Measurements from ENCODE around the gene INSR. TPM values are rescaled to one million over a fixed set of nuclear protein-coding genes. Genes with fewer than 3 reads are reported as not detected.

Gene INSR
- total RNA-seq, 1 donor from 2014 or later: 32.5 TPM

GRCh38 chr19:7104747-7105447, 189.3 kb downstream of the INSR start:
- Mint-ChIP-seq H3K9me3 (ENCODE audit: low read depth) (no peaks in the 10 kb centered on the region), H3K4me3 (ENCODE audit: unreplicated experiment) (no peak overlapping the region), H3K27ac (ENCODE audit: unreplicated experiment) (no peak overlapping the region), H3K27me3 (ENCODE audit: low read depth) (no peaks in the 10 kb centered on the region), H3K36me3 (ENCODE audit: low read depth) (no peaks in the 10 kb centered on the region), H3K4me1 (ENCODE audit: low read depth) (peaks cover 3% of the 10 kb centered on the region)
- no peak for DNase-seq (ENCODE audit: low spot score)
- no peak for TF ChIP-seq CTCF (IDR thresholded peaks at IDR 0.05)

GRCh38 chr19:7101498-7102253, 192.5 kb downstream of the INSR start:
- no peak for TF ChIP-seq CTCF (IDR thresholded peaks at IDR 0.05)
- no peak for DNase-seq (ENCODE audit: low spot score)
- Mint-ChIP-seq H3K27me3 (ENCODE audit: low read depth) (no peaks in the 10 kb centered on the region), H3K4me1 (ENCODE audit: low read depth) (peaks cover 9% of the 10 kb centered on the region), H3K36me3 (ENCODE audit: low read depth) (peaks cover 2% of the 10 kb centered on the region), H3K27ac (ENCODE audit: unreplicated experiment) (no peak overlapping the region), H3K4me3 (ENCODE audit: unreplicated experiment) (no peak overlapping the region), H3K9me3 (ENCODE audit: low read depth) (peaks cover 11% of the 10 kb centered on the region)

DNA sequence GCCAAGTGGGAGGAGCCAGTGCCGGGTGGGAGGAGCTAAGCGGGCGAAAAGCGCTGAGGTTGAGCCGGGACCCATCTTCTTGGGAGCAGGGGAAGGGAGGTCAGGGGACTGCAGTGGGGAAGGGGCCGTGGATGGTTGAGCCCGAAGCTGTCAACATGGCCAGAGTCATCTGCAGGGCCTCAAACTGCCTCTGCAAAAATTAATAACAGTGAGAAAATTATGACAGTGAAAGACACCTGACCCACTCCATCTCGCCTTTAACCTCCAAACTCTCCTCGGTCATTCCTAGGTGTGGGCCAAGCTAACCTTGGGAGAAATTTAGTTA, 194.7 kb downstream of the INSR start:
- TF ChIP-seq CTCF (IDR thresholded peaks at IDR 0.05): no peak
- peaks cover 24% of the 10 kb centered on the region for H3K9me3 Mint-ChIP-seq (ENCODE audit: low read depth)
- H3K27ac Mint-ChIP-seq (ENCODE audit: unreplicated experiment): peak overlapping the region; percentile 93
- H3K36me3 Mint-ChIP-seq (ENCODE audit: low read depth): peaks cover 11% of the 10 kb centered on the region
- H3K4me1 Mint-ChIP-seq (ENCODE audit: low read depth): peaks cover 9% of the 10 kb centered on the region
- H3K4me3 Mint-ChIP-seq (ENCODE audit: unreplicated experiment): peak overlapping the region; percentile 89
- DNase-seq (ENCODE audit: low spot score): no peak
- H3K27me3 Mint-ChIP-seq (ENCODE audit: low read depth): no peaks in the 10 kb centered on the region

DNA sequence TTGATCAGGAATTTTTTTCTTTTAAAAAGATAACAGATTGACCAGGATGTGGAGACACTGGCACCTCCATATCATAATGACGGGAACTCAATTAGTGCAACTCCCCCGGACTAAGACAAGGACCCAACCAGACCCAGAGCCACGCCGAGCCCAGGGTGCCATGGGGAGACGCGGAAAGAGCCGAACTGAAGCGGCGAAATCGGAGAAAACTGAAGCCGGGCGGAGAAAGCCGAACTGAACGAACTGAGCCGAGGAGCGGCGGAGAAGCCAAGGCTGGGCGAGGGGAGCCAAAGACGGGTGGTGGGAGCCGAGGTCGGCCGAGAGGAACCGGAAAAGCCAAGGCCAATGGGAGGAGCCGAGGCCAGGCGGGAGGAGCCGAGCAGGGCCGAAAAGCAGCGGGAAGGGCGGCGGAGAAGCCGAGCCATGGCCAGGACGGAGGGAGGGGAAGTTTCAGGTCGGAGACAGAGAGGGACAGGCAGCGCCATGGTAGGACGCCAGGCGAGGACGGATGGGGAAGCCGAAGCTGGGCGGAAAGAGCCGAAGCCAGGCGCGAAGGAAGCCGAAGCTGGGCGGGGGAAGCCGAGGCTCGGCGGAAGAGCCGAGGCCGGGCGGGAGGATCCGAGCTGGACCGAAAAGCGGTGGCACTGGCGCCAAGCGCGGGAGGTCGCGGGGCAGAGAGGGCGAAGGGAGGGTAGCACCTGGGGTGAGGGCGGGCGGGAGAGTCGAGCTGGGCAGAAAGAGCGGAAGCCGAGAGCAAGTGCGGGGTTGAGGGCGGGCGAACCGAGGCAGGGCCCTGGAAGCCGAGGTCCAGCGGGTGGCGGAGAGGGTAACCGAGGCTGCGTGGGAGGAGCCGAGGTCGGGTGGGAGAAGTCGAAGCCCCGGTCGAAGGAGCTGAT, 195.3 kb downstream of the INSR start:
- H3K27ac Mint-ChIP-seq (ENCODE audit: unreplicated experiment): peak overlapping the region; percentile 93
- H3K36me3 Mint-ChIP-seq (ENCODE audit: low read depth): peaks cover 13% of the 10 kb centered on the region
- no peaks in the 10 kb centered on the region for H3K27me3 Mint-ChIP-seq (ENCODE audit: low read depth)
- H3K9me3 Mint-ChIP-seq (ENCODE audit: low read depth): peaks cover 25% of the 10 kb centered on the region
- peak overlapping the region; percentile 89 for H3K4me3 Mint-ChIP-seq (ENCODE audit: unreplicated experiment)
- DNase-seq (ENCODE audit: low spot score): peak; percentile 97
- H3K4me1 Mint-ChIP-seq (ENCODE audit: low read depth): peaks cover 9% of the 10 kb centered on the region
- no peak for TF ChIP-seq CTCF (IDR thresholded peaks at IDR 0.05)

DNA sequence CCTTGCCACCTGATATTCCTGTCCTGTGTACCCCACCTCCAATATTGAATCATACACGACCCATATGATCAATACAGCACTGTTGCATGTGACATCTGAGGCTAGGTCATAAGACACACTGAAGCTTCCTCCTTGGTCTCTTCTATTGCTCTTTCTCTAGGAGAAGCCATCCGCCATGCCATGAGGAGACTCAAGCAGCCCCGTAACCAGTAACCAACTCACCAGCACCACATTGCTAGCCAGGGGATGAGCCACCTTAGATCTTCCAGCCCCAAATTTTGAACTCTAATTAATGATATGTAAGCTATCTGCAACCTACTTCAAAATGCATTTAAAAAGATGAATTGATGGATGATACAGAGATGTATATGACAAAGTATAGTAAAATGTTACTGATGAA, 196.1 kb downstream of the INSR start:
- Mint-ChIP-seq H3K4me3 (ENCODE audit: unreplicated experiment) (peak overlapping the region; percentile 89), H3K36me3 (ENCODE audit: low read depth) (peaks cover 13% of the 10 kb centered on the region), H3K4me1 (ENCODE audit: low read depth) (peaks cover 9% of the 10 kb centered on the region), H3K27me3 (ENCODE audit: low read depth) (no peaks in the 10 kb centered on the region), H3K27ac (ENCODE audit: unreplicated experiment) (peak overlapping the region; percentile 8), H3K9me3 (ENCODE audit: low read depth) (peaks cover 29% of the 10 kb centered on the region)
- no peak for TF ChIP-seq CTCF (IDR thresholded peaks at IDR 0.05)
- DNase-seq (ENCODE audit: low spot score): no peak
